GM12878 (cell line): ENCODE data around the gene FGF14. TPM values are rescaled to one million over a fixed set of nuclear protein-coding genes. Genes with fewer than 3 reads are reported as not detected.

Experiments used
- ATAC-seq: fragments of 200-7000 bp; cut with Tn5 transposase; 3 replicates; pipeline ENCODE4 v1.9.1; 2020; ENCODE audit warnings: mild to moderate bottlenecking, moderate library complexity
- BruUV-seq: library from RNA; stranded (reverse); fragments of 400-500 nt; replicated peaks from 2 replicates; lab custom pipeline; 2021; lab: Mats Ljungman, UMichigan
- CTCF ChIA-PET: fragments of 300-600 bp; sonication (Branson Sonifier 250); formaldehyde crosslinking; extraction: SDS; loops from one replicate; lab custom pipeline; 2021; ENCODE audit warnings: inconsistent platforms; lab: Yijun Ruan, JAX
- POLR2A ChIA-PET: fragments of 350-600 bp; formaldehyde crosslinking; extraction: SDS; loops from one replicate; lab custom pipeline; 2021; ENCODE audit warnings: inconsistent platforms; lab: Charles Lee
- RAD21 ChIA-PET: fragments of 300-600 bp; sonication (Branson Sonifier 250); formaldehyde crosslinking; loops from one replicate; lab custom pipeline; 2023; ENCODE audit warnings: antibody characterized with exemption; ENCODE audit not compliant: unreplicated experiment; lab: Charles Lee
- SMC1A ChIA-PET: fragments of 300-600 bp; sonication (Branson Sonifier 250); formaldehyde crosslinking; loops from one replicate; lab custom pipeline; 2023; ENCODE audit not compliant: unreplicated experiment, uncharacterized antibody; lab: Charles Lee
- DNase-seq: peaks from one replicate; pipeline ENCODE4 v3.0.0-alpha.2; 2011; ENCODE audit warnings: low read depth, low spot score
- FAIRE-seq: peaks from 3 replicates; lab custom pipeline; 2011; peaks lifted over from hg19 to GRCh38; lab: Jason Lieb, UNC
- H2AFZ ChIP-seq: 2 replicates; pipeline ENCODE4 v1.6.0; 2011; ENCODE audit warnings: low read depth, low read length, control low read depth; ENCODE audit not compliant: control insufficient read depth
- H3K27ac ChIP-seq: 2 replicates; pipeline ENCODE4 v1.5.1; 2011; ENCODE audit warnings: control low read depth; ENCODE audit not compliant: control insufficient read depth, insufficient read depth
- H3K27me3 ChIP-seq, 2 experiments: replicated peaks in 1 of 2; 2 replicates each; pipeline versions ENCODE4 v1.6.0 to v1.6.1; 2011; ENCODE audit warnings: low read length in 1 of 2; ENCODE audit not compliant: control insufficient read depth in 2 of 2, insufficient read depth in 2 of 2
- H3K36me3 ChIP-seq, 2 experiments: 2 replicates each; pipeline ENCODE4 v1.5.1; 2011; ENCODE audit warnings: low read length in 1 of 2; ENCODE audit not compliant: control insufficient read depth in 2 of 2, insufficient read depth in 2 of 2
- H3K4me1 ChIP-seq: 2 replicates; pipeline ENCODE4 v1.6.1; 2011; ENCODE audit warnings: mild to moderate bottlenecking, low read length, moderate library complexity, mixed read lengths; ENCODE audit not compliant: control insufficient read depth, insufficient read depth
- H3K4me2 ChIP-seq: 2 replicates; pipeline ENCODE4 v1.6.0; 2011; ENCODE audit warnings: control low read depth; ENCODE audit not compliant: control insufficient read depth, insufficient read depth
- H3K4me3 ChIP-seq: fragments of 200-600 bp; sonication (generic); 2 replicates; pipeline ENCODE4 v1.5.1; 2016
- H3K79me2 ChIP-seq: 2 replicates; pipeline ENCODE4 v1.6.0; 2011; ENCODE audit warnings: low read length; ENCODE audit not compliant: control insufficient read depth, insufficient read depth
- H3K9ac ChIP-seq: 2 replicates; pipeline ENCODE4 v1.8.0; 2011; ENCODE audit warnings: low read length, control low read depth, mixed read lengths; ENCODE audit not compliant: control insufficient read depth, insufficient read depth
- H3K9me3 ChIP-seq: replicated peaks from 3 replicates; pipeline ENCODE4 v1.5.1; 2011; ENCODE audit warnings: mild to moderate bottlenecking, low read length; ENCODE audit not compliant: control insufficient read depth, insufficient read depth
- H4K20me1 ChIP-seq: 2 replicates; pipeline ENCODE4 v1.6.0; 2011; ENCODE audit not compliant: control insufficient read depth, insufficient read depth
- BACH1 ChIP-seq: fragments of 450-650 bp; IDR thresholded peaks from 2 replicates; pipeline ENCODE4 v1.6.1; 2017; ENCODE audit warnings: mild to moderate bottlenecking, borderline replicate concordance
- E4F1 ChIP-seq: fragments of 450-650 bp; IDR thresholded peaks from 2 replicates; pipeline ENCODE4 v1.6.1; 2018; ENCODE audit warnings: borderline replicate concordance, mild to moderate bottlenecking; ENCODE audit not compliant: partially characterized antibody
- KAT2A ChIP-seq: conservative IDR thresholded peaks from 2 replicates; pipeline ENCODE4 v1.6.1; 2011; ENCODE audit warnings: low read depth, low read length; ENCODE audit not compliant: control insufficient read depth
- PRDM15 ChIP-seq: fragments of 450-650 bp; formaldehyde crosslinking; IDR thresholded peaks from 2 replicates; pipeline ENCODE4 v1.4.0; 2020; ENCODE audit warnings: mild to moderate bottlenecking, moderate library complexity
- RELA ChIP-seq: fragments of 450-650 bp; IDR thresholded peaks from 2 replicates; pipeline ENCODE4 v1.8.0; 2014; ENCODE audit warnings: borderline replicate concordance; ENCODE audit not compliant: partially characterized antibody
- STAT3 ChIP-seq: IDR thresholded peaks from 2 replicates; pipeline ENCODE4 v1.6.1; 2011; ENCODE audit warnings: low read depth, low read length, improper control_type of control experiment
- WGBS: methylation state at CpG from one replicate; pipeline ENCODE4 v1.1.6; 2016; ENCODE audit warnings: low lambda C conversion rate; ENCODE audit not compliant: insufficient replicate concordance, insufficient coverage; ENCODE audit errors: missing lambda C conversion rate; 5-methylcytosine and 5-hydroxymethylcytosine counted together
- in situ Hi-C: fragments of 300-500 bp; cut with MboI; formaldehyde crosslinking; loops from 9 replicates; pipeline ENCODE4 v1.14.3; 2018; ENCODE audit warnings: mixed read lengths
- intact Hi-C: fragments of 100-400 bp; cut with micrococcal nuclease; formaldehyde crosslinking; loops from one replicate; pipeline ENCODE4 v1.14.2; 2022; ENCODE audit not compliant: unreplicated experiment
- polyA plus RNA-seq, 11 experiments: library from polyadenylated mRNA; depleted of rRNA in 4 of 11; unstranded in 6 of 11; stranded (reverse) in 5 of 11; fragments of >200 nt; fragmentation: Nextera tagmentation in 4 of 11; fragmentation: Illumina TruSeq in 1 of 11; extraction: Ambion mirVana in 4 of 11; extraction: Trizol in 1 of 11; gene quantifications; 1 replicate in 1 of 11; 2 replicates in 10 of 11; pipeline versions ENCODE4 v1.2.1 to v1.2.3, GENCODE V29; 2011 to 2016; ENCODE audit warnings: inconsistent platforms in 2 of 11, missing spikeins in 2 of 11, low read depth in 1 of 11
- total RNA-seq, 4 experiments: library from RNA; depleted of rRNA in 3 of 4; stranded (reverse); fragments of >200 nt in 3 of 4; fragmentation: Illumina TruSeq in 1 of 4; extraction: Trizol in 1 of 4; gene quantifications; 2 replicates each; pipeline versions ENCODE4 v1.2.1 to v1.2.3, GENCODE V29; 2013 to 2021

The FGF14 gene
- total and polyA plus RNA-seq, 10 of the 15 experiments (the other 5 are each of a cell fraction or from before 2014, with no cell fraction given), result under 0.01 to 0.44 (median 0.04) TPM

- RAD21 ChIA-PET, result no interaction called here
- WGBS, result 2% methylated on average over 3 of the region's 3 CpGs
- Histone ChIP-seq H3K79me2 (no peaks in the 10 kb centered on the region), H3K27me3 (no peaks in the 10 kb centered on the region), H3K9me3 (no peaks in the 10 kb centered on the region), H4K20me1 (no peaks in the 10 kb centered on the region), H2AFZ (no peak overlapping the region), H3K36me3 (no peaks in the 10 kb centered on the region), H3K4me3 (no peak overlapping the region), H3K27ac (no peak overlapping the region), H3K4me2 (no peak overlapping the region), H3K4me1 (no peaks in the 10 kb centered on the region), H3K9ac (no peak overlapping the region)
- CTCF ChIA-PET, result interaction anchor here (0.5 kb wide), 1 partner anchor 244 kb away, joined by 3 read pairs; no protein-coding TSS in a partner anchor
- no TSS peak for BruUV-seq
- DNase-seq, result no peak
- no peak for ATAC-seq
- intact Hi-C loops (no loop called here), in situ Hi-C loops (no loop called here)
- FAIRE-seq, result no peak
- SMC1A ChIA-PET, result no interaction called here
- TF ChIP-seq KAT2A, result no peak
- TF ChIP-seq PRDM15 (CRISPR knock-in tag), result no peak
- no peak for TF ChIP-seq STAT3
- no peak for TF ChIP-seq RELA
- no peak for TF ChIP-seq E4F1
- no peak for TF ChIP-seq BACH1
- POLR2A ChIA-PET, result no interaction called here
Measured at GRCh38 chr13:102212729-102213128, 189.1 kb downstream of the FGF14 start.
